H9 (cell line): Measurements from ENCODE around the gene ZNF106. TPM values are rescaled to one million over a fixed set of nuclear protein-coding genes. Genes with fewer than 3 reads are reported as not detected.

Experiments
- DNase-seq: peaks from one replicate; pipeline ENCODE4 v3.0.0-alpha.2; 2017
- H2AFZ ChIP-seq: one replicate; pipeline ENCODE4 v1.6.1; 2013; ENCODE audit warnings: mild to moderate bottlenecking, low read length, control low read depth, moderate library complexity
- H2AK5ac ChIP-seq: 2 replicates; pipeline ENCODE4 v1.6.1; 2013; ENCODE audit warnings: low read length, control low read depth, mixed read lengths; ENCODE audit not compliant: insufficient read length
- H2BK120ac ChIP-seq: one replicate; pipeline ENCODE4 v1.6.1; 2013; ENCODE audit warnings: low read depth, mild to moderate bottlenecking, low read length, control low read depth, inconsistent platforms; ENCODE audit not compliant: poor library complexity, severe bottlenecking
- H2BK12ac ChIP-seq: 2 replicates; pipeline ENCODE4 v1.6.1; 2013; ENCODE audit warnings: low read length, control low read depth, mixed read lengths, low read depth; ENCODE audit not compliant: insufficient read length
- H2BK15ac ChIP-seq: 2 replicates; pipeline ENCODE4 v1.6.1; 2013; ENCODE audit warnings: low read depth, low read length, control low read depth
- H2BK20ac ChIP-seq: one replicate; pipeline ENCODE4 v1.6.1; 2013; ENCODE audit warnings: low read depth, mild to moderate bottlenecking, low read length, control low read depth, inconsistent platforms; ENCODE audit not compliant: poor library complexity, severe bottlenecking
- H2BK5ac ChIP-seq: 2 replicates; pipeline ENCODE4 v1.6.1; 2013; ENCODE audit warnings: low read length, control low read depth, mixed read lengths; ENCODE audit not compliant: insufficient read length
- H3K14ac ChIP-seq: 2 replicates; pipeline ENCODE4 v1.6.1; 2013; ENCODE audit warnings: low read length, control low read depth; ENCODE audit not compliant: insufficient read depth
- H3K18ac ChIP-seq: 2 replicates; pipeline ENCODE4 v1.6.1; 2013; ENCODE audit warnings: low read depth, mild to moderate bottlenecking, mixed read lengths, low read length, control low read depth; ENCODE audit not compliant: insufficient read length
- H3K23ac ChIP-seq: 2 replicates; pipeline ENCODE4 v1.6.1; 2013; ENCODE audit warnings: low read length, control low read depth, mixed read lengths, low read depth; ENCODE audit not compliant: insufficient read length
- H3K23me2 ChIP-seq: 2 replicates; pipeline ENCODE4 v1.6.1; 2013; ENCODE audit warnings: low read depth, mild to moderate bottlenecking, mixed read lengths, low read length, control low read depth; ENCODE audit not compliant: insufficient read length, poor library complexity, severe bottlenecking
- H3K27ac ChIP-seq: 2 replicates; pipeline ENCODE4 v1.5.1; 2013; ENCODE audit warnings: low read length, control low read depth, mixed read lengths, low read depth; ENCODE audit not compliant: insufficient read length
- H3K27me3 ChIP-seq: 2 replicates; pipeline ENCODE4 v1.6.1; 2013; ENCODE audit warnings: low read length, control low read depth, inconsistent platforms; ENCODE audit not compliant: insufficient read depth
- H3K4ac ChIP-seq: 2 replicates; pipeline ENCODE4 v1.6.1; 2013; ENCODE audit warnings: low read depth, mild to moderate bottlenecking, control low read depth, inconsistent platforms, low read length, moderate library complexity
- H3K4me1 ChIP-seq: 2 replicates; pipeline ENCODE4 v1.6.1; 2013; ENCODE audit warnings: low read length, control low read depth, inconsistent platforms; ENCODE audit not compliant: insufficient read depth
- H3K4me2 ChIP-seq: 2 replicates; pipeline ENCODE4 v1.6.1; 2013; ENCODE audit warnings: low read length, control low read depth, mixed read lengths; ENCODE audit not compliant: insufficient read length, insufficient read depth
- H3K56ac ChIP-seq: 2 replicates; pipeline ENCODE4 v1.6.1; 2013; ENCODE audit warnings: low read depth, mild to moderate bottlenecking, mixed read lengths, low read length, control low read depth; ENCODE audit not compliant: insufficient read length
- H3K79me1 ChIP-seq: 2 replicates; pipeline ENCODE4 v1.6.1; 2013; ENCODE audit warnings: low read depth, mild to moderate bottlenecking, moderate library complexity, low read length, control low read depth, inconsistent platforms; ENCODE audit not compliant: insufficient read depth, poor library complexity, severe bottlenecking
- H3K79me2 ChIP-seq: 2 replicates; pipeline ENCODE4 v1.6.1; 2013; ENCODE audit warnings: low read length, control low read depth, inconsistent platforms; ENCODE audit not compliant: insufficient read depth
- H3K9ac ChIP-seq: 2 replicates; pipeline ENCODE4 v1.6.1; 2013; ENCODE audit warnings: low read length, control low read depth, mixed read lengths; ENCODE audit not compliant: insufficient read length; ENCODE audit errors: extremely low read depth
- H3K9me3 ChIP-seq: one replicate; pipeline ENCODE4 v1.6.1; 2013; ENCODE audit warnings: low read depth, low read length, inconsistent platforms; ENCODE audit not compliant: control insufficient read depth
- H3T11ph ChIP-seq: one replicate; pipeline ENCODE4 v1.6.1; 2013; ENCODE audit warnings: mild to moderate bottlenecking, low read length, control low read depth, inconsistent platforms
- H4K20me1 ChIP-seq: one replicate; pipeline ENCODE4 v1.6.1; 2013; ENCODE audit not compliant: control insufficient read depth, insufficient read length, insufficient read depth
- H4K5ac ChIP-seq: 2 replicates; pipeline ENCODE4 v1.6.1; 2013; ENCODE audit warnings: low read depth, mild to moderate bottlenecking, mixed read lengths, low read length, control low read depth; ENCODE audit not compliant: insufficient read length
- H4K8ac ChIP-seq: replicated peaks from 2 replicates; pipeline ENCODE4 v1.6.1; 2013; ENCODE audit warnings: low read length, control low read depth, mixed read lengths, low read depth; ENCODE audit not compliant: insufficient read length
- H4K91ac ChIP-seq: 2 replicates; pipeline ENCODE4 v1.6.1; 2013; ENCODE audit warnings: low read depth, mild to moderate bottlenecking, moderate library complexity, mixed read lengths, low read length, control low read depth; ENCODE audit not compliant: insufficient read length
- H3K27ac Mint-ChIP-seq, 3 experiments: 2 replicates in 2 of 3; 3 replicates in 1 of 3; pipeline ENCODE4 v1.8.0; 2020 to 2021; ENCODE audit warnings: mixed read lengths in 3 of 3, mild to moderate bottlenecking in 1 of 3, moderate library complexity in 1 of 3
- H3K27me3 Mint-ChIP-seq: 2 replicates; pipeline ENCODE4 v1.8.0; 2021; ENCODE audit warnings: low read depth, mild to moderate bottlenecking, moderate library complexity, mixed read lengths
- H3K36me3 Mint-ChIP-seq, 3 experiments: 2 replicates in 2 of 3; 3 replicates in 1 of 3; pipeline ENCODE4 v1.8.0; 2020 to 2021; ENCODE audit warnings: low read depth in 3 of 3, mixed read lengths in 3 of 3; ENCODE audit not compliant: insufficient read depth in 1 of 3
- H3K4me1 Mint-ChIP-seq, 2 experiments: 2 replicates each; pipeline ENCODE4 v1.8.0; 2020; ENCODE audit warnings: mixed read lengths in 2 of 2
- H3K4me3 Mint-ChIP-seq, 2 experiments: 2 replicates in 1 of 2; 3 replicates in 1 of 2; pipeline ENCODE4 v1.8.0; 2020 to 2021; ENCODE audit warnings: mild to moderate bottlenecking in 2 of 2, mixed read lengths in 2 of 2, moderate library complexity in 1 of 2
- H3K9me3 Mint-ChIP-seq, 2 experiments: 2 replicates in 1 of 2; 3 replicates in 1 of 2; pipeline ENCODE4 v1.8.0; 2020; ENCODE audit warnings: mild to moderate bottlenecking in 2 of 2, mixed read lengths in 2 of 2, moderate library complexity in 1 of 2
- CTCF ChIP-seq: fragments of 200-600 bp; sonication (generic); conservative IDR thresholded peaks from 3 replicates; pipeline ENCODE4 v1.8.0; 2021; ENCODE audit warnings: antibody characterized with exemption, mild to moderate bottlenecking
- WGBS: extraction: QIAGEN DNeasy Blood & Tissue Kit; methylation state at CpG from one replicate; pipeline ENCODE4 v1.1.7; 2013; ENCODE audit warnings: missing lambda C conversion rate, low lambda C conversion rate, mixed read lengths; ENCODE audit not compliant: insufficient read length; ENCODE audit errors: extremely low coverage; 5-methylcytosine and 5-hydroxymethylcytosine counted together
- total RNA-seq: library from RNA; stranded (reverse); gene quantifications from 2 replicates; pipeline ENCODE4 v1.2.1, GENCODE V29; 2021

ZNF106 gene
- total RNA-seq, 1 experiment from 2014 or later: 55.0 TPM

GRCh38 chr15:42392309-42393024 lies 98.5 kb downstream of the ZNF106 start:
- Histone ChIP-seq H2BK120ac (no peak overlapping the region), H3K56ac (no peak overlapping the region), H3K4me1 (no peaks in the 10 kb centered on the region), H3K27ac (no peak overlapping the region), H2BK20ac (no peak overlapping the region), H3K18ac (no peak overlapping the region), H2BK12ac (no peak overlapping the region), H4K5ac (no peak overlapping the region), H4K91ac (no peak overlapping the region), H3K23ac (no peak overlapping the region), H4K20me1 (no peaks in the 10 kb centered on the region), H3K9me3 (no peaks in the 10 kb centered on the region), H2BK5ac (no peak overlapping the region), H3K14ac (no peak overlapping the region), H3T11ph (no peak overlapping the region), H3K9ac (no peak overlapping the region), H3K27me3 (no peaks in the 10 kb centered on the region; the same call in 1 of the 2 replicates), H3K79me2 (no peaks in the 10 kb centered on the region), H2BK15ac (no peak overlapping the region), H2AFZ (no peak overlapping the region), H3K4ac (no peak overlapping the region), H3K4me2 (no peak overlapping the region), H3K23me2 (no peaks in the 10 kb centered on the region), H2AK5ac (no peak overlapping the region), H3K79me1 (no peaks in the 10 kb centered on the region), H4K8ac (no peak overlapping the region)
- H3K4me3 Mint-ChIP-seq: no peak overlapping the region
- no peak for DNase-seq
- H3K27ac Mint-ChIP-seq: no peak overlapping the region
- no CpG with 5 or more reads among the region's 11 CpGs for WGBS
- H3K36me3 Mint-ChIP-seq: no peaks in the 10 kb centered on the region; a peak in 1 of 7 replicates
- TF ChIP-seq CTCF: no peak
- no peaks in the 10 kb centered on the region for H3K9me3 Mint-ChIP-seq
- peaks cover 2 to 3% of the 10 kb centered on the region in 2 experiments; a peak in 2 of 4 replicates for H3K4me1 Mint-ChIP-seq
- no peaks in the 10 kb centered on the region; the same call in 1 of the 2 replicates for H3K27me3 Mint-ChIP-seq
